H1 (cell line): ENCODE data around the gene TASP1. TPM values are rescaled to one million over a fixed set of nuclear protein-coding genes. Genes with fewer than 3 reads are reported as not detected.

Source experiments
- CHD1 ChIP-seq: IDR thresholded peaks from 2 replicates; pipeline ENCODE4 v1.6.1; 2012; ENCODE audit warnings: low read depth, low read length, improper control_type of control experiment
- JUND ChIP-seq: IDR thresholded peaks from 2 replicates; pipeline ENCODE4 v1.6.1; 2011; ENCODE audit warnings: mild to moderate bottlenecking, improper control_type of control experiment, low read length
- RFX5 ChIP-seq: IDR thresholded peaks from 2 replicates; pipeline ENCODE4 v1.6.1; 2011; ENCODE audit warnings: low read depth, low read length, improper control_type of control experiment, borderline replicate concordance
- polyA plus RNA-seq, 7 experiments: library from polyadenylated mRNA; depleted of rRNA in 3 of 7; stranded (reverse) in 5 of 7; unstranded in 2 of 7; fragments of >200 nt in 5 of 7; fragments of 200-250 nt in 2 of 7; gene quantifications; 1 replicate in 5 of 7; 2 replicates in 1 of 7; 4 replicates in 1 of 7; pipeline versions ENCODE4 v1.2.1 to v1.2.3, GENCODE V29; 2011 to 2013; ENCODE audit warnings: missing spikeins in 2 of 7, mixed read lengths in 2 of 7
- total RNA-seq: library from RNA; stranded (reverse); fragmentation: NEBNext Ultra II Directional; extraction: Animal tissue kit (Norgen Biotek cat#: 25700); gene quantifications from 2 replicates; pipeline ENCODE4 v1.2.1, GENCODE V29; 2021

The TASP1 gene
- total and polyA plus RNA-seq, 2 of the 8 experiments (the other 6 are each of a cell fraction or from before 2014, with no cell fraction given), result 4.5 to 10.9 TPM

- TF ChIP-seq JUND (no peak), CHD1 (no peak), RFX5 (no peak)
Observed at GRCh38 chr20:13648291-13649228, 9.8 kb upstream of the TASP1 start (continued).
